NCI-H1092 (cell line): ENCODE results near the gene RBMS1.

ENCODE experiments used
- DNase-seq: peaks from one replicate; lab custom pipeline; 2025; lab: John Stamatoyannopoulos, UW

Gene RBMS1

GRCh38 chr2:160493227-160494028 lies at the start of gene RBMS1:
Gene RBMS1, minus strand, starts transcription at chr2:160493807. Its CDS starts 444 bp downstream, at chr2:160493363.
- peak; percentile 33 for DNase-seq

- no peak for DNase-seq
Measured at GRCh38 chr2:160541745-160542144, 48.1 kb upstream of the RBMS1 start.

- DNase-seq, result no peak
Measured at GRCh38 chr2:160538559-160539355, 45.1 kb upstream of the RBMS1 start.

GRCh38 chr2:160538115-160538514 lies 44.5 kb upstream of the RBMS1 start:
- no peak for DNase-seq

GRCh38 chr2:160534996-160535395 lies 41.4 kb upstream of the RBMS1 start:
- no peak for DNase-seq

- DNase-seq, result no peak
Measured at GRCh38 chr2:160534249-160534648, 40.6 kb upstream of the RBMS1 start.

- DNase-seq, result no peak
Measured at GRCh38 chr2:160533482-160533881, 39.9 kb upstream of the RBMS1 start.

GRCh38 chr2:160532388-160532787 lies 38.8 kb upstream of the RBMS1 start:
- DNase-seq, result no peak

GRCh38 chr2:160522951-160523710 lies 29.5 kb upstream of the RBMS1 start:
- DNase-seq, result no peak

- DNase-seq, result no peak
Measured at GRCh38 chr2:160517731-160518130, 24.1 kb upstream of the RBMS1 start.

- DNase-seq, result no peak
Measured at GRCh38 chr2:160516547-160517365, 23.1 kb upstream of the RBMS1 start.

- no peak for DNase-seq
Measured at GRCh38 chr2:160515120-160515519, 21.5 kb upstream of the RBMS1 start.

- no peak for DNase-seq
Measured at GRCh38 chr2:160513120-160513519, 19.5 kb upstream of the RBMS1 start.

- no peak for DNase-seq
Measured at GRCh38 chr2:160512491-160512890, 18.9 kb upstream of the RBMS1 start.

- no peak for DNase-seq
Measured at GRCh38 chr2:160510617-160511016, 17.0 kb upstream of the RBMS1 start.

- DNase-seq, result no peak
Measured at GRCh38 chr2:160509016-160509415, 15.4 kb upstream of the RBMS1 start.

GRCh38 chr2:160507464-160507863 lies 13.9 kb upstream of the RBMS1 start:
- no peak for DNase-seq

GRCh38 chr2:160507046-160507407 lies 13.4 kb upstream of the RBMS1 start:
- no peak for DNase-seq

- DNase-seq, result no peak
Measured at GRCh38 chr2:160506371-160507045, 12.9 kb upstream of the RBMS1 start.

- no peak for DNase-seq
Measured at GRCh38 chr2:160505256-160505655, 11.6 kb upstream of the RBMS1 start.

GRCh38 chr2:160502478-160502877 lies 8.9 kb upstream of the RBMS1 start:
- no peak for DNase-seq
